GM18505 (cell line): ENCODE data around the gene TCAIM.
A peak's percentile ranks its signal among the peaks of the same experiment; 100 is the strongest.

ENCODE experiments used
- ATAC-seq: cut with Tn5 transposase; IDR thresholded peaks from one replicate; pipeline ENCODE4 v1.9.1; 2021; ENCODE audit not compliant: unreplicated experiment
- POLR2A ChIP-seq: IDR thresholded peaks from 4 replicates; pipeline ENCODE4 v1.6.1; 2011; ENCODE audit warnings: borderline replicate concordance; ENCODE audit not compliant: insufficient read depth, insufficient read length; ENCODE audit errors: extremely low read depth

The TCAIM gene, protein sequence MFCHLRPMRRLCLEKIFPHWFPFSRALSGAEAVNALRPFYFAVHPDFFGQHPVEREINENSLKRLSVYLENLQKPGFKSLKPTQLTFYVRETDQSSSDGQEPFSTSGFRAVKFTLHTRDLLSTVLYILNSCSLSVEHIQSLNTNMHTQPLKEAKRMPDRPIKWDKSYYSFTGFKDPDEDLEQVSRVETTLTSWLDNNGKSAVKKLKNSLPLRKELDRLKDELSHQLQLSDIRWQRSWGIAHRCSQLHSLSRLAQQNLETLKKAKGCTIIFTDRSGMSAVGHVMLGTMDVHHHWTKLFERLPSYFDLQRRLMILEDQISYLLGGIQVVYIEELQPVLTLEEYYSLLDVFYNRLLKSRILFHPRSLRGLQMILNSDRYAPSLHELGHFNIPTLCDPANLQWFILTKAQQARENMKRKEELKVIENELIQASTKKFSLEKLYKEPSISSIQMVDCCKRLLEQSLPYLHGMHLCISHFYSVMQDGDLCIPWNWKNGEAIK

DNA sequence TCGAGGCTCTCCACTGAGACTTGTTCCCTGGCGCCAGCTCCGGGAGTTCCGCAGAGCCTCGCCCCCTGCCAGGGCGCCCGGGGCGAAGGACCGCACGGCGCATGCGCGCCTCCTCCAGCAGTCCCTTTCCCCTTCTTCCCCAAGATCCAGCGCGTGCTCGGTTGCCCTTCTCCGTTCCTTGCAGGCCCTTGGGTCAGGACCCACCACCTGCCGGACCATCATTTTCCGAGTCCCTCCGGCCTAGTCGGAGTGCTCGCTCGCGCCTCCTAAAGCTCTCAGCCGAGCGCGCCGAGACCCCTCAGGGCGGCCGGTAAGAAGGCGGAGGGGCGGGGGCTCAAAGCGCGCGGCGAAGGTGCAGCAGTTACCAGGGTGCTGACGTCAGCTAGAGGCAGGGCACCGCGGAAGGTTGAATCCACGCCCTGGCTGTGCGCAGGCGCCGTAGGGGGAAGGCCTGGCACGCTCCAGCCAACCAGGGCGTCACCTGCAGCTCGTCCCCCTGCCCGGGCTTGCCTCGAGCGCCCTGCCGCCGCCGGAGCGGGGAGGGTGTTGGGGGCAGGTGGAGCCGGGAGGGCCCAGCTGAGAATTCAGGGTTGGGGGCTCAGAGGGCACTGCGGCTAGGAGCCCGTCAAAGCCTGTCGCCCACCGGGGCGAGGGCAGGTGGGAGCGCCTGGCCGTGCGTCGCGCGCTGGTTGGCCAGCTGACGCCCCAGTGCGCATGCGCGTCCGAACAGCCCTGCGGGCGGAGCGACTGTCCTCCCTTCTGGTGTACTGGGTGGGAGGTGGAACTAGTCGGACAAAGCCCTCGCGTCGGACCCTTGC lies at the start of gene TCAIM:
Gene TCAIM, plus strand, starts transcription at position 757 of the 818 bp plus-strand sequence. CDS start 16,017 bp downstream, outside the sequence.
- ATAC-seq = peak; percentile 92

GRCh38 chr3:44289882-44290462 lies 48.6 kb upstream of the TCAIM start:
- TF ChIP-seq POLR2A = no peak
- no peak for ATAC-seq

More for the DNA sequence above, at the start of gene TCAIM:
- peak; percentile 89 for TF ChIP-seq POLR2A

- ATAC-seq = no peak
- TF ChIP-seq POLR2A = no peak
These were observed 46.3 kb upstream of the TCAIM start for GRCh38 chr3:44292276-44292675.

DNA sequence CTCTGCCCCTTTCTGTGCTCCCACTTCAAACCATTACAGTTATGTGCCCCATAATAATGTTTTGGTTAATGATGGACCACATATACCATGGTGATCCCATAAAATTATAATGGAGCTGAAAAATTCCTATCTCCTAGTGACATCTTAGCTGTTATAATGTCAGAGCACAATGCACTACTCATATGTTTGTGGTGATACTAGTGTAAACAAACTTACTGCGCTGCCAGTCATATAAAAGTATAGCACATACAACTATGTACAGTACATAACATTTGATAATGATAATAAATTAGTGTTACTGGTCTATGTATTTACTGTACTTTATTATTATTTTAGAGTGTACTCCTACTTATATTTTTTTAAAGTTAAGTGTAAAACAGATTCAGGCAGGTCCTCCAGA lies 45.6 kb upstream of the TCAIM start:
- TF ChIP-seq POLR2A = no peak
- no peak for ATAC-seq

DNA sequence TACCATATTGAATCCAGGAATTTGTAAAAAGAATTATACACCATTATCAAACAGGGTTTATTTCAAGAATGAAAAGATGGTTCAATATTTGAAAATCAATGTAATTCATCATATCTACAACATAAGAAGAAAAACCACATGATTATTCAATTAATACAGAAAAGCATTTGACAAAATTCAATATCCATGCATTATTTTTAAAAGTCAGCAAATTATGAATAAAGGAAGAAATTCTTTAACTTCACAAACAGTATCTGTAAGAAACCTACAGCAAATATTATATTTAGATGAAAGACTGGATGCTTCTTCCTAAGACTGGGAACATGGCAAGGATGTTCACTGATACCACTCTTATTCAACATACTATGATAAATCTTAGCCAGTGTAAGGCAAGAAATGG lies 41.3 kb upstream of the TCAIM start:
- ATAC-seq = no peak
- no peak for TF ChIP-seq POLR2A

- TF ChIP-seq POLR2A = no peak
- no peak for ATAC-seq
These were observed 36.8 kb upstream of the TCAIM start for GRCh38 chr3:44301746-44302145.

GRCh38 chr3:44309500-44309899 lies 29.1 kb upstream of the TCAIM start:
- ATAC-seq = no peak
- TF ChIP-seq POLR2A = no peak

DNA sequence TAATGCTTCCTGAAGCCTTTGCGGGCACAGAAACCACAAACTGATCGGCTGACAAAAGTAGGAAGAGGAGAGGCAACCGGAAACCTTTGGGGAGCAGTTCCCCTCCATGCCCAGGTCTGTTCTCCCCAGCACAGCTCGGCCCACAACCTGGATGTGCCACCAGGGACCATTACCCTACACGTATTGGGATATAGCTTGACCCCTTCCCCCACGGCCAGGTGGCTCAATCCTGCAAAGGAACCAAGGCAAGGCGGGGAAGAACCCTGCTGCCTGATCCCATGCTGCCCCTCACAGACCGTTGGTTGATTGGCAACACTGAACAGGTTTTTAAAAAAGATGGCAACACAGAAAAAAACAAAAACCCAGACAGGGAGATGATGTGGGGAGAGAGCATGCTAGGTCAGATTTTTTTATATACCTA lies 19.7 kb upstream of the TCAIM start:
- no peak for ATAC-seq
- TF ChIP-seq POLR2A = no peak

DNA sequence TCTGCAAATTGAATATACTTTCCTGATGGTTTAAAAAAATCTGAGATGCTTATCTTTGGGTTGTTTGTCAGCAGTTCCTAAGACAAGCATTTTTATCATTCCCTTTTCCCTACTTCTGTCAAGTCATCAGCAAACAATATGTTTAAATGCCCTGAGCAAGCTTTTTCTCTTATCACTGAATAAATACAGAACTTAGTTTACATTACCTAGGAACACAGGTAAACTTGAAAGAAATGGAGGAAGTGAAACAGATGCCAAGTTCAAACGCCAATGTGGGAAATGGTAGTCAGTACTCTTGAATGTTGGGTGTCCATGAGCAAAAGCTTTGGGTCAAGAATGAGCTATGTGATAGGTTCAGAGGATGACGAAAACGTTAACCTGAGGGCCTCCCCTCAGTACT lies 17.2 kb upstream of the TCAIM start:
- no peak for ATAC-seq
- TF ChIP-seq POLR2A = no peak

DNA sequence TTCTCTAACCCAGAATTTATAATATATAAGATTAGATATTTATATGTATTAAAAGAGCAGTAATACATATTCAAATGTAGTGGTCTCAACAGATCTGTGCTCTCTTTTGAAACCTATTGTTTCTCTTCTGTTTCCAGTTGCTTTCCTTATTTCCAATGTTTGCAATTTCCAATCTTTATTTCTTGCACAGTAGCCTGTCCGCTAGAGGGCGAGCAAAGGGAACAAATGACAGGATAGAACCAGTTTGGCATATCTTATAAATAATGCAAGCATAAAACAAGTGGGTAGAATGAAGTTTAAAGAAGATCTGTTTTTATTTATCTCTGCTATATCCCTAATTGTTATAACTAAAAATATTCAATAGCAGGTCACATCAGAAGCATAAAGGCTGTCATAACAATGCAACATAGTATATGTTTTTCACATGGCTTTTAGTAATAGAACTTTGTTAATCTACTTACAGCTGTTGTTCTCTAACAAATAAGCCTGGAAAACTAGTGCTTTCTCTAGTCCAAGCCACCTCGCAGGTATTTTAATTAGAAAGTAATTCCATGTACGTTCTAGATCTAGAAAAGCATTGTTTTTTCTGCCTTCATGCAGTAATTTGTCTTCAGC lies 15.1 kb upstream of the TCAIM start:
- ATAC-seq = no peak
- TF ChIP-seq POLR2A = no peak

DNA sequence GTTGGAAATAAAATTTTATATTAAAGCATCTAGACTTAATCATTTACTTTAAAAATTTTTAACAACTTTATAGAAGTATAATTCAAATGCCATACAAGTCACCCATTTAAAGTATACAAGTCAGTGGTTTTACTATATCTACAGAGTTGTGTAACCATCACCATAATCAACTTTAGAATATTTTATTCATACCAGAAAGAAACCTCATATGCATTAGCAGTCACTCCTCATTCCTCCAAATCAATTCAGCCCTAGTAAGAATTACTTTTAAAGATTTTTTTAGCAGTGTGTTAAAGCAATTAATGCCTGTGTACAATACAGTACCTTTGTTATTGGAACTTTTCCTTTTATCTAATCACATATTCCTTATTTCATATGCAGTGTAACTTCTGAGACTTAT lies 14.0 kb upstream of the TCAIM start:
- no peak for TF ChIP-seq POLR2A
- ATAC-seq = no peak

DNA sequence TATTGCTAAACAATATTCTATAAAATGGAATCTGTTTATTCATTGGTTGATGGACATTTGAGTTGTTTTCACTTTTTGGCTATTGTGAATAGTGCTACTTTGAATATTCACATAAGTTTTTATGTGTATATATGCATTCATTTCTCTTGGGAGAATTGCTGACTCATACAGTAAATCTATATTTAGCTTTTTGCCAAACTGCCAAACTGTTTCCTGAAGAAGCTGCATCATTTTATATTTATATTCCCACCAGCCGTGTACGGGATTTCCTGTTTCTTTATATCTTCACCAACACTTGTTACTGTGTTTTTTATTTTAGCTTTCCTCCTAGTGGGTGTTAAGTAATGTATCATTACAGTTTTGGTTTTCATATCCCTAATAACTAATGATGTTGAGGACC lies 12.5 kb upstream of the TCAIM start:
- ATAC-seq = no peak
- TF ChIP-seq POLR2A = no peak

- TF ChIP-seq POLR2A = no peak
- no peak for ATAC-seq
These were observed 12.1 kb upstream of the TCAIM start for GRCh38 chr3:44326515-44326914.
